GM23338 (cell line): ENCODE data around the gene CCDC92. TPM values are rescaled to one million over a fixed set of nuclear protein-coding genes. Genes with fewer than 3 reads are reported as not detected.

Source experiments
- ATAC-seq: fragments of 200-7000 bp; cut with Tn5 transposase; 3 replicates; pipeline ENCODE4 v1.9.1; 2020
- DNase-seq: peaks from one replicate; pipeline ENCODE4 v3.0.0-alpha.2; 2015; ENCODE audit warnings: low spot score
- H2AFZ ChIP-seq: fragments of 200-600 bp; sonication (generic); 2 replicates; pipeline ENCODE4 v1.8.0; 2016; ENCODE audit warnings: antibody characterized with exemption, mild to moderate bottlenecking, moderate library complexity
- H3F3A ChIP-seq: fragments of 200-600 bp; sonication (generic); replicated peaks from 2 replicates; pipeline ENCODE4 v1.8.0; 2017; ENCODE audit warnings: antibody characterized with exemption, mixed run types, low read depth
- H3K27ac ChIP-seq: fragments of 200-600 bp; sonication (generic); 2 replicates; pipeline ENCODE4 v1.6.1; 2016; ENCODE audit warnings: low read depth
- H3K27me3 ChIP-seq: fragments of 200-600 bp; sonication (generic); 2 replicates; pipeline ENCODE4 v1.8.0; 2016; ENCODE audit warnings: mild to moderate bottlenecking, mixed run types, moderate library complexity; ENCODE audit not compliant: insufficient read depth
- H3K36me3 ChIP-seq: fragments of 200-600 bp; sonication (generic); 2 replicates; pipeline ENCODE4 v1.8.0; 2016; ENCODE audit warnings: mild to moderate bottlenecking; ENCODE audit not compliant: insufficient read depth
- H3K4me1 ChIP-seq: fragments of 200-600 bp; sonication (generic); 2 replicates; pipeline ENCODE4 v1.8.0; 2016; ENCODE audit warnings: mild to moderate bottlenecking, moderate library complexity; ENCODE audit not compliant: insufficient read depth
- H3K4me2 ChIP-seq: fragments of 200-600 bp; sonication (generic); 2 replicates; pipeline ENCODE4 v1.7.1; 2017; ENCODE audit warnings: mixed run types
- H3K4me3 ChIP-seq: fragments of 200-600 bp; sonication (generic); 2 replicates; pipeline ENCODE4 v1.6.1; 2016; ENCODE audit warnings: mixed run types
- H3K79me2 ChIP-seq: fragments of 200-600 bp; sonication (generic); replicated peaks from 2 replicates; pipeline ENCODE4 v1.8.0; 2017; ENCODE audit warnings: mild to moderate bottlenecking; ENCODE audit not compliant: insufficient read depth
- H3K9me2 ChIP-seq: fragments of 200-600 bp; sonication (generic); 2 replicates; pipeline ENCODE4 v1.8.0; 2017; ENCODE audit not compliant: insufficient read depth
- H4K20me1 ChIP-seq: fragments of 200-600 bp; sonication (generic); replicated peaks from 2 replicates; pipeline ENCODE4 v1.8.0; 2017; ENCODE audit warnings: mild to moderate bottlenecking; ENCODE audit not compliant: insufficient read depth
- H3K27ac Mint-ChIP-seq: 2 replicates; pipeline ENCODE4 v1.8.0; 2020; ENCODE audit warnings: inconsistent platforms, mild to moderate bottlenecking, moderate library complexity, mixed read lengths
- H3K27me3 Mint-ChIP-seq: 3 replicates; pipeline ENCODE4 v1.8.0; 2022; ENCODE audit warnings: low read depth, mild to moderate bottlenecking, moderate library complexity, mixed read lengths, inconsistent platforms; ENCODE audit not compliant: insufficient read depth, poor library complexity
- H3K36me3 Mint-ChIP-seq: 3 replicates; pipeline ENCODE4 v1.8.0; 2021; ENCODE audit warnings: low read depth, mild to moderate bottlenecking, inconsistent platforms, moderate library complexity, mixed read lengths
- H3K4me1 Mint-ChIP-seq: 3 replicates; pipeline ENCODE4 v1.8.0; 2020; ENCODE audit warnings: mild to moderate bottlenecking, inconsistent platforms, mixed read lengths
- H3K4me3 Mint-ChIP-seq: 3 replicates; pipeline ENCODE4 v1.8.0; 2021; ENCODE audit warnings: moderate library complexity, mild to moderate bottlenecking, inconsistent platforms, mixed read lengths
- H3K9me3 Mint-ChIP-seq: 3 replicates; pipeline ENCODE4 v1.8.0; 2020; ENCODE audit warnings: moderate library complexity, mild to moderate bottlenecking, inconsistent platforms, mixed read lengths
- CREB1 ChIP-seq: fragments of 250-450 bp; sonication (Bioruptor Pico); IDR thresholded peaks from 2 replicates; pipeline ENCODE4 v1.5.0; 2020; ENCODE audit warnings: low read depth, mild to moderate bottlenecking, moderate library complexity
- CTCF ChIP-seq, 2 experiments: fragments of 200-600 bp in 1 of 2; sonication (generic) in 1 of 2; conservative IDR thresholded peaks; 2 replicates each; pipeline versions ENCODE4 v1.5.1 to v1.6.1; 2016 to 2017; ENCODE audit warnings: antibody characterized with exemption in 2 of 2, low read depth in 2 of 2, mild to moderate bottlenecking in 2 of 2, moderate library complexity in 1 of 2
- EZH2 ChIP-seq: fragments of 200-600 bp; sonication (generic); IDR thresholded peaks from one replicate; pipeline ENCODE4 v1.8.0; 2017; ENCODE audit warnings: antibody characterized with exemption, mild to moderate bottlenecking, low read depth; ENCODE audit not compliant: unreplicated experiment
- EZH2phosphoT487 ChIP-seq: fragments of 200-600 bp; sonication (generic); IDR thresholded peaks from one replicate; pipeline ENCODE4 v1.8.1; 2018; ENCODE audit warnings: antibody characterized with exemption; ENCODE audit not compliant: unreplicated experiment
- JUNB ChIP-seq: IDR thresholded peaks from one replicate; pipeline ENCODE4 v1.6.1; 2016; ENCODE audit warnings: antibody characterized with exemption; ENCODE audit not compliant: unreplicated experiment
- NANOG ChIP-seq: IDR thresholded peaks from 2 replicates; pipeline ENCODE4 v1.6.1; 2016; ENCODE audit warnings: antibody characterized with exemption, borderline replicate concordance
- POLR2AphosphoS5 ChIP-seq: IDR thresholded peaks from 2 replicates; pipeline ENCODE4 v1.6.1; 2016; ENCODE audit warnings: antibody characterized with exemption, low read depth
- STAT1 ChIP-seq: IDR thresholded peaks from one replicate; pipeline ENCODE4 v1.6.1; 2016; ENCODE audit warnings: antibody characterized with exemption; ENCODE audit not compliant: unreplicated experiment
- ZNF114 ChIP-seq: fragments of 250-450 bp; sonication (Bioruptor Pico); IDR thresholded peaks from 2 replicates; pipeline ENCODE4 v1.5.0; 2020; ENCODE audit warnings: mild to moderate bottlenecking, moderate library complexity
- ZNF331 ChIP-seq: fragments of 250-450 bp; sonication (Bioruptor Pico); IDR thresholded peaks from 2 replicates; pipeline ENCODE4 v1.5.0; 2020; ENCODE audit warnings: low read depth, mild to moderate bottlenecking, moderate library complexity
- polyA plus RNA-seq: library from polyadenylated mRNA; unstranded; fragments of >200 nt; fragmentation: Nextera tagmentation; extraction: Ambion mirVana; gene quantifications from 2 replicates; pipeline ENCODE4 v1.2.1, GENCODE V29; 2016
- total RNA-seq: library from RNA; depleted of rRNA; stranded (reverse); fragments of >200 nt; shearing (Covaris generic); gene quantifications from 2 replicates; pipeline ENCODE4 v1.2.3, GENCODE V29; 2014
- TF ChIP-seq, protein P1 (sequence below): fragments of 250-450 bp; sonication (Bioruptor Pico); IDR thresholded peaks from 2 replicates; pipeline ENCODE4 v1.5.0; 2020; ENCODE audit warnings: mild to moderate bottlenecking, moderate library complexity
- TF ChIP-seq, protein P2 (sequence below): IDR thresholded peaks from 2 replicates; pipeline ENCODE4 v1.6.1; 2016; ENCODE audit warnings: antibody characterized with exemption
- TF ChIP-seq, protein P3 (sequence below): IDR thresholded peaks from one replicate; pipeline ENCODE4 v1.6.1; 2018; ENCODE audit warnings: antibody characterized with exemption; ENCODE audit not compliant: unreplicated experiment

CCDC92 gene
- total and polyA plus RNA-seq, 2 experiments from 2014 or later = 0.08 to 0.31 TPM

DNA sequence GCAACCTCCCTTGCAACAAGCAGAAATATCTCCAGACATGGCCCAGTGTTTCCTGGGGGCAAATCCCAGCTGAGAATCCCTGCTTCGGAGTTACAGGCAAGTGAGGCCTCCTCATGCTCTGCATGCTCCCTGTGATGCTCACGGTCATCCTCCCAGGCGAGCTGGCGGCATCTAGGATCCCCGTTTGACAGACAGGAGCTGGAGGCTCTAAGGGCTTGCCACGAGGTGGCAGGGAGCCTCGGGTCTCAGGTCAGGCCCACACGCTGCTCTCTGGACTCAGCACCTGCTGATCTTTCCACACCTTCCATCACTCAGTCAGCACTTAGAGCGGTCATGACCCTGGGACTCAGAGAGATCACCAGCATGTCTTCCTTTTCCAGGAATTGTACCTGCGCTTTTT is 79.8 kb downstream of the CCDC92 start:
- Histone ChIP-seq H3K36me3 (no peaks in the 10 kb centered on the region), H3K4me2 (no peak overlapping the region), H3K27me3 (no peaks in the 10 kb centered on the region), H2AFZ (no peak overlapping the region), H4K20me1 (no peaks in the 10 kb centered on the region), H3K4me3 (no peak overlapping the region), H3K4me1 (no peaks in the 10 kb centered on the region), H3K9me2 (no peaks in the 10 kb centered on the region), H3K79me2 (no peaks in the 10 kb centered on the region), H3K27ac (no peak overlapping the region), H3F3A (no peaks in the 10 kb centered on the region)
- peaks cover 13% of the 10 kb centered on the region for H3K4me1 Mint-ChIP-seq
- no peak for ATAC-seq
- DNase-seq = no peak
- H3K9me3 Mint-ChIP-seq = no peaks in the 10 kb centered on the region; the same call in 2 of the 3 replicates
- no peak overlapping the region for H3K4me3 Mint-ChIP-seq
- no peak for TF ChIP-seq EZH2phosphoT487
- TF ChIP-seq JUNB = no peak
- no peak for TF ChIP-seq STAT1
- TF ChIP-seq CREB1 (CRISPR knock-in tag) = no peak
- TF ChIP-seq, protein P1, sequence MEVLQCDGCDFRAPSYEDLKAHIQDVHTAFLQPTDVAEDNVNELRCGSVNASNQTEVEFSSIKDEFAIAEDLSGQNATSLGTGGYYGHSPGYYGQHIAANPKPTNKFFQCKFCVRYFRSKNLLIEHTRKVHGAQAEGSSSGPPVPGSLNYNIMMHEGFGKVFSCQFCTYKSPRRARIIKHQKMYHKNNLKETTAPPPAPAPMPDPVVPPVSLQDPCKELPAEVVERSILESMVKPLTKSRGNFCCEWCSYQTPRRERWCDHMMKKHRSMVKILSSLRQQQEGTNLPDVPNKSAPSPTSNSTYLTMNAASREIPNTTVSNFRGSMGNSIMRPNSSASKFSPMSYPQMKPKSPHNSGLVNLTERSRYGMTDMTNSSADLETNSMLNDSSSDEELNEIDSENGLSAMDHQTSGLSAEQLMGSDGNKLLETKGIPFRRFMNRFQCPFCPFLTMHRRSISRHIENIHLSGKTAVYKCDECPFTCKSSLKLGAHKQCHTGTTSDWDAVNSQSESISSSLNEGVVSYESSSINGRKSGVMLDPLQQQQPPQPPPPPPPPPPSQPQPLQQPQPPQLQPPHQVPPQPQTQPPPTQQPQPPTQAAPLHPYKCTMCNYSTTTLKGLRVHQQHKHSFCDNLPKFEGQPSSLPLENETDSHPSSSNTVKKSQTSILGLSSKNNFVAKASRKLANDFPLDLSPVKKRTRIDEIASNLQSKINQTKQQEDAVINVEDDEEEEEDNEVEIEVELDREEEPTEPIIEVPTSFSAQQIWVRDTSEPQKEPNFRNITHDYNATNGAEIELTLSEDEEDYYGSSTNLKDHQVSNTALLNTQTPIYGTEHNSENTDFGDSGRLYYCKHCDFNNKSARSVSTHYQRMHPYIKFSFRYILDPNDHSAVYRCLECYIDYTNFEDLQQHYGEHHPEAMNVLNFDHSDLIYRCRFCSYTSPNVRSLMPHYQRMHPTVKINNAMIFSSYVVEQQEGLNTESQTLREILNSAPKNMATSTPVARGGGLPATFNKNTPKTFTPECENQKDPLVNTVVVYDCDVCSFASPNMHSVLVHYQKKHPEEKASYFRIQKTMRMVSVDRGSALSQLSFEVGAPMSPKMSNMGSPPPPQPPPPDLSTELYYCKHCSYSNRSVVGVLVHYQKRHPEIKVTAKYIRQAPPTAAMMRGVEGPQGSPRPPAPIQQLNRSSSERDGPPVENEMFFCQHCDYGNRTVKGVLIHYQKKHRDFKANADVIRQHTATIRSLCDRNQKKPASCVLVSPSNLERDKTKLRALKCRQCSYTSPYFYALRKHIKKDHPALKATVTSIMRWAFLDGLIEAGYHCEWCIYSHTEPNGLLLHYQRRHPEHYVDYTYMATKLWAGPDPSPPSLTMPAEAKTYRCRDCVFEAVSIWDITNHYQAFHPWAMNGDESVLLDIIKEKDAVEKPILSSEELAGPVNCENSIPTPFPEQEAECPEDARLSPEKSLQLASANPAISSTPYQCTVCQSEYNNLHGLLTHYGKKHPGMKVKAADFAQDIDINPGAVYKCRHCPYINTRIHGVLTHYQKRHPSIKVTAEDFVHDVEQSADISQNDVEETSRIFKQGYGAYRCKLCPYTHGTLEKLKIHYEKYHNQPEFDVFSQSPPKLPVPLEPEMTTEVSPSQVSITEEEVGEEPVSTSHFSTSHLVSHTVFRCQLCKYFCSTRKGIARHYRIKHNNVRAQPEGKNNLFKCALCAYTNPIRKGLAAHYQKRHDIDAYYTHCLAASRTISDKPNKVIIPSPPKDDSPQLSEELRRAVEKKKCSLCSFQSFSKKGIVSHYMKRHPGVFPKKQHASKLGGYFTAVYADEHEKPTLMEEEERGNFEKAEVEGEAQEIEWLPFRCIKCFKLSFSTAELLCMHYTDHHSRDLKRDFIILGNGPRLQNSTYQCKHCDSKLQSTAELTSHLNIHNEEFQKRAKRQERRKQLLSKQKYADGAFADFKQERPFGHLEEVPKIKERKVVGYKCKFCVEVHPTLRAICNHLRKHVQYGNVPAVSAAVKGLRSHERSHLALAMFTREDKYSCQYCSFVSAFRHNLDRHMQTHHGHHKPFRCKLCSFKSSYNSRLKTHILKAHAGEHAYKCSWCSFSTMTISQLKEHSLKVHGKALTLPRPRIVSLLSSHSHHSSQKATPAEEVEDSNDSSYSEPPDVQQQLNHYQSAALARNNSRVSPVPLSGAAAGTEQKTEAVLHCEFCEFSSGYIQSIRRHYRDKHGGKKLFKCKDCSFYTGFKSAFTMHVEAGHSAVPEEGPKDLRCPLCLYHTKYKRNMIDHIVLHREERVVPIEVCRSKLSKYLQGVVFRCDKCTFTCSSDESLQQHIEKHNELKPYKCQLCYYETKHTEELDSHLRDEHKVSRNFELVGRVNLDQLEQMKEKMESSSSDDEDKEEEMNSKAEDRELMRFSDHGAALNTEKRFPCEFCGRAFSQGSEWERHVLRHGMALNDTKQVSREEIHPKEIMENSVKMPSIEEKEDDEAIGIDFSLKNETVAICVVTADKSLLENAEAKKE (CRISPR knock-in tag) = no peak
- TF ChIP-seq, protein P2, sequence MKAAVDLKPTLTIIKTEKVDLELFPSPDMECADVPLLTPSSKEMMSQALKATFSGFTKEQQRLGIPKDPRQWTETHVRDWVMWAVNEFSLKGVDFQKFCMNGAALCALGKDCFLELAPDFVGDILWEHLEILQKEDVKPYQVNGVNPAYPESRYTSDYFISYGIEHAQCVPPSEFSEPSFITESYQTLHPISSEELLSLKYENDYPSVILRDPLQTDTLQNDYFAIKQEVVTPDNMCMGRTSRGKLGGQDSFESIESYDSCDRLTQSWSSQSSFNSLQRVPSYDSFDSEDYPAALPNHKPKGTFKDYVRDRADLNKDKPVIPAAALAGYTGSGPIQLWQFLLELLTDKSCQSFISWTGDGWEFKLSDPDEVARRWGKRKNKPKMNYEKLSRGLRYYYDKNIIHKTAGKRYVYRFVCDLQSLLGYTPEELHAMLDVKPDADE = no peak
- no peak for TF ChIP-seq EZH2
- no peak for TF ChIP-seq NANOG
- no peak for TF ChIP-seq POLR2AphosphoS5
- TF ChIP-seq CTCF (conservative IDR thresholded peaks at IDR 0.05; ENCODE audit: low read depth in 2 of 2) = no peak
- TF ChIP-seq, protein P3, sequence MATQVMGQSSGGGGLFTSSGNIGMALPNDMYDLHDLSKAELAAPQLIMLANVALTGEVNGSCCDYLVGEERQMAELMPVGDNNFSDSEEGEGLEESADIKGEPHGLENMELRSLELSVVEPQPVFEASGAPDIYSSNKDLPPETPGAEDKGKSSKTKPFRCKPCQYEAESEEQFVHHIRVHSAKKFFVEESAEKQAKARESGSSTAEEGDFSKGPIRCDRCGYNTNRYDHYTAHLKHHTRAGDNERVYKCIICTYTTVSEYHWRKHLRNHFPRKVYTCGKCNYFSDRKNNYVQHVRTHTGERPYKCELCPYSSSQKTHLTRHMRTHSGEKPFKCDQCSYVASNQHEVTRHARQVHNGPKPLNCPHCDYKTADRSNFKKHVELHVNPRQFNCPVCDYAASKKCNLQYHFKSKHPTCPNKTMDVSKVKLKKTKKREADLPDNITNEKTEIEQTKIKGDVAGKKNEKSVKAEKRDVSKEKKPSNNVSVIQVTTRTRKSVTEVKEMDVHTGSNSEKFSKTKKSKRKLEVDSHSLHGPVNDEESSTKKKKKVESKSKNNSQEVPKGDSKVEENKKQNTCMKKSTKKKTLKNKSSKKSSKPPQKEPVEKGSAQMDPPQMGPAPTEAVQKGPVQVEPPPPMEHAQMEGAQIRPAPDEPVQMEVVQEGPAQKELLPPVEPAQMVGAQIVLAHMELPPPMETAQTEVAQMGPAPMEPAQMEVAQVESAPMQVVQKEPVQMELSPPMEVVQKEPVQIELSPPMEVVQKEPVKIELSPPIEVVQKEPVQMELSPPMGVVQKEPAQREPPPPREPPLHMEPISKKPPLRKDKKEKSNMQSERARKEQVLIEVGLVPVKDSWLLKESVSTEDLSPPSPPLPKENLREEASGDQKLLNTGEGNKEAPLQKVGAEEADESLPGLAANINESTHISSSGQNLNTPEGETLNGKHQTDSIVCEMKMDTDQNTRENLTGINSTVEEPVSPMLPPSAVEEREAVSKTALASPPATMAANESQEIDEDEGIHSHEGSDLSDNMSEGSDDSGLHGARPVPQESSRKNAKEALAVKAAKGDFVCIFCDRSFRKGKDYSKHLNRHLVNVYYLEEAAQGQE = no peak
- TF ChIP-seq ZNF331 (CRISPR knock-in tag) = no peak
- no peak for TF ChIP-seq ZNF114 (CRISPR knock-in tag)
- H3K27me3 Mint-ChIP-seq = peaks cover 5% of the 10 kb centered on the region
- no peaks in the 10 kb centered on the region for H3K36me3 Mint-ChIP-seq
- H3K27ac Mint-ChIP-seq = no peak overlapping the region
